ENCODE data around the gene CMIP. TPM values are rescaled to one million over a fixed set of nuclear protein-coding genes. Genes with fewer than 3 reads are reported as not detected.
A peak's percentile ranks its signal among the peaks of the same experiment; 100 is the strongest.

The CMIP gene
- total RNA-seq = 10 to 100 TPM; 14.5 to 24.6 (median 21.0) TPM

DNA sequence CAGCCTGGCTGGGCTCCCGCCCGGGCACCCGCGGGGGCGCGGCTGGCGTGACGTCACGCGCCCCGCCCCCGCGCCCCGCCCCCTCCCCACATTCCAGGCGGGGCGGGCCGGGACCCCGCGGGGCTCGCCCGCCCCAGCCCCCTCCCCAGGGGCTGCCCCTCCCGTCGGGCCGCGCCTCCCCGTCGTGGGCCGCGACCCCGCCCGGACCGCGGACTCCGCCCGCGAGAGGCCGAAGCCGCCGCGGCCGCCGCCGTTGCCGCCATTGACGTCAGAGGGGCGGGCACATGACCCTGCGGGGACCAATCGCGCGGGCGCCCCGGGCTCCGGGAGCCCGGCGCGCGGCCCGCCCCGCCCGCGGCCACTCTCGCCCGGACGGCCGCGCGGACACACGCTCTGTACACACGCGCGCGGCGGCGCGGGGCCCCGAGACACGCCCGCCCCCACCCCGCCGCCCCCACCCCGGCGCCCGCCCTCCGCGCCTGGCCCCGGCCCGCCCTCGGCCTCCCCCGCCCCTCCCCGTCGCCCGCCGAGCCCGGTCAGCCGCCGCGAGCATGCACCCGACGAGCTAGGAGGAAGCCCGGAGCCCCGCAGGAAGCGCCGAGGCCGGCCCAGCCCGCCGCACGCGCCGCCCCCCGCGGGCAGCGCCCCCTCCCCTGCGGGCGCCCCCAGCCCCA is at the start of gene CMIP:
TSS of gene CMIP (plus strand) at position 361 of the 674 bp plus-strand sequence.
- peaks cover 17 to 65% (median 46%) of the 10 kb centered on the region in 4 donors for H3K4me1 ChIP-seq
- WGBS = 0% methylated on average over 3 of the region's 114 CpGs
- intact Hi-C loops (cut with DNase I) = no loop called here
- peak within 1 kb of the TSS; percentile 73 to 88 (median 86) for H3K4me3 ChIP-seq
- TF ChIP-seq EP300 (IDR thresholded peaks at IDR 0.05) = no peak
- TF ChIP-seq, protein P1, sequence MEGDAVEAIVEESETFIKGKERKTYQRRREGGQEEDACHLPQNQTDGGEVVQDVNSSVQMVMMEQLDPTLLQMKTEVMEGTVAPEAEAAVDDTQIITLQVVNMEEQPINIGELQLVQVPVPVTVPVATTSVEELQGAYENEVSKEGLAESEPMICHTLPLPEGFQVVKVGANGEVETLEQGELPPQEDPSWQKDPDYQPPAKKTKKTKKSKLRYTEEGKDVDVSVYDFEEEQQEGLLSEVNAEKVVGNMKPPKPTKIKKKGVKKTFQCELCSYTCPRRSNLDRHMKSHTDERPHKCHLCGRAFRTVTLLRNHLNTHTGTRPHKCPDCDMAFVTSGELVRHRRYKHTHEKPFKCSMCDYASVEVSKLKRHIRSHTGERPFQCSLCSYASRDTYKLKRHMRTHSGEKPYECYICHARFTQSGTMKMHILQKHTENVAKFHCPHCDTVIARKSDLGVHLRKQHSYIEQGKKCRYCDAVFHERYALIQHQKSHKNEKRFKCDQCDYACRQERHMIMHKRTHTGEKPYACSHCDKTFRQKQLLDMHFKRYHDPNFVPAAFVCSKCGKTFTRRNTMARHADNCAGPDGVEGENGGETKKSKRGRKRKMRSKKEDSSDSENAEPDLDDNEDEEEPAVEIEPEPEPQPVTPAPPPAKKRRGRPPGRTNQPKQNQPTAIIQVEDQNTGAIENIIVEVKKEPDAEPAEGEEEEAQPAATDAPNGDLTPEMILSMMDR (IDR thresholded peaks at IDR 0.05) = no peak
- no peak for TF ChIP-seq POLR2A (IDR thresholded peaks at IDR 0.05; ENCODE audit: low read depth)
- no peak for TF ChIP-seq POLR2AphosphoS5 (IDR thresholded peaks at IDR 0.05)
- DNase-seq (ENCODE audit: extremely low spot score) = no peak
- H3K9me3 ChIP-seq = no peaks in the 10 kb centered on the region
- H3K27ac ChIP-seq (replicated peaks in 1 of 4) = peak within 1 kb of the TSS; percentile 80 to 84 (median 83)
- H3K36me3 ChIP-seq = no peaks in the 10 kb centered on the region
- no peaks in the 10 kb centered on the region for H3K27me3 ChIP-seq

DNA sequence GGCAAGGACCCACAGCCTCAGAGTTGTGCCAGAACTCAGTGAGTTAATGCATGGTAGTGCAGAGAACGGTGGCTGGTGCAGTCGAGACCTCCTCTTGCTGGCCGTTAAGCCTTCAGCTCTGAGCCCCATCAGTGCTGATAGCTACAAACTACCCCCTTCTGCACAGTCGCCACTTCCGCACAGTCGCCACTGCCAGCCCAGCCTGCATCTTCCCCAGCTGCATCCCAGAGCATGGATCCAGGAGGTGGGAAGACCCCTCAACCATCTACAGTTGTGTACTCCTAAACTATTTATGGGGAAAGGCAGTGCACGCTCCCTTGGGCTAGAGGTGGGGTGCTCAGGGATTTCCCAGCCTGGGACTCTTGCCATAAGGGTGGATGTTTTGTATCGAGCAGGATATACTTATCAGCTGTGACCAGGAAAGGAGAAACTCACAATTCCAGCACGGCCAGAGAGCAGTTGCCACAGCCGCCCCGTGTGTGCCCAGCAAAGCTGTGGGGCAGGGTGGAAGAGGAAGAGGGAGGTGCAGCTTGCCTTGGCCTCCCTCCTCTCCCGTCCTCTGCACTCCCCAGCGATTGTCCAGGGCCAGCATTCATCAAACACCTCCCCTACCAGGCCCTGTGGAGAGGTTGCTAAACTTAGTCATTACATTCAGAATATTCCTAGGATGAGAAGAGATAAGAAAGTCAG is 49.5 kb upstream of the CMIP start:
- H3K4me3 ChIP-seq = no peak overlapping the region
- H3K36me3 ChIP-seq = peaks cover 0 to 18% (median 15%) of the 10 kb centered on the region in 4 donors
- H3K4me1 ChIP-seq = peaks cover 0 to 15% (median 4%) of the 10 kb centered on the region in 4 donors
- H3K27ac ChIP-seq (replicated peaks in 1 of 4) = peak overlapping the region in 2 of 4 donors; percentile 4 to 23
- DNase-seq (ENCODE audit: extremely low spot score) = no peak
- TF ChIP-seq POLR2A (IDR thresholded peaks at IDR 0.05; ENCODE audit: low read depth) (no peak), EP300 (IDR thresholded peaks at IDR 0.05) (no peak), POLR2AphosphoS5 (IDR thresholded peaks at IDR 0.05) (no peak)
- TF ChIP-seq, protein P1 (IDR thresholded peaks at IDR 0.05) = no peak
- H3K27me3 ChIP-seq = no peaks in the 10 kb centered on the region
- peaks cover 0 to 7% (median 0%) of the 10 kb centered on the region in 4 donors for H3K9me3 ChIP-seq
- WGBS = 56% methylated on average over 13 of the region's 13 CpGs
- intact Hi-C loops (cut with DNase I) = no loop called here

DNA sequence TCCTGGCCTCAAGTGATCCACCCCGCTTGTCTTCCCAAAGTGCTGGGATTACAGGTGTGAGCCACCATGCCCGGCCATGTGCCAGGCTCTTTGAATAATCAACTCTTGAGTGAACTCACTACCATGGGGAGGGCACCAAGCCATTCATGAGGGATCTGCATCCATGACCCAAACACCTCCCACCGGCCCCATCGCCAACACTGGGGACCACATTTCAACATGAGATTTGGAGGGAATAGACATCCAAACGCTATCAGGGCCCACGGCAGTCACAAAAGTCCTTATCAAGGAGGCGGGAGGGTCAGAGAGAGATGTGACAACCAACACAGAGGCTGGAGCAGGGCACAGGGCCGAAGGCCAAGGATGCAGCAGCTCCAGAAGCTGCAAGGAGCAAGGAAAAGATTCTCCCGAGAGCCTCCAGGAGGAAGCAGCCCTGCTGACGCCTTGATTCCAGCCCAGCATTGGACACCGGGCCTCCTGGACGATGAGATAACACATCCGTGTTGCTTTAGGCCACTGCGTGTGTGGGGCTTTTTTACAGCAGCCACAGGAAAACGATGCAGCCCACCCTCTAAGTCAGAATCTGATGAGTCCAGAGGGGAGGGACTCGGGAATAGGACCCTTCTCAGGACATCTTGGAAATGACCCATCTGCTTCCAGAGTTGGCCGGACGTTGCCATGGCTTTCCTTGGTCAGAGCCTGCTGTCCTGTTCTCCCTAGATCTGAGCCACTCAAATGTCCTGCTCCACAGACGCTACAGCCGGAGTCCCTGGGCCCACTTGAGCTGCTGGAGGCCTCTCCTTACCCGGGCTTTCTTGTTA is 47.3 kb upstream of the CMIP start:
- intact Hi-C loops (cut with DNase I) = no loop called here
- H3K9me3 ChIP-seq = peaks cover 0 to 8% (median 0%) of the 10 kb centered on the region in 4 donors
- no peak overlapping the region for H3K4me3 ChIP-seq
- H3K27me3 ChIP-seq = peaks cover 0 to 4% (median 0%) of the 10 kb centered on the region in 4 donors
- peaks cover 6 to 15% (median 9%) of the 10 kb centered on the region in 4 donors for H3K4me1 ChIP-seq
- TF ChIP-seq EP300 (IDR thresholded peaks at IDR 0.05) (no peak), POLR2A (IDR thresholded peaks at IDR 0.05; ENCODE audit: low read depth) (no peak), POLR2AphosphoS5 (IDR thresholded peaks at IDR 0.05) (no peak)
- TF ChIP-seq, protein P1 (IDR thresholded peaks at IDR 0.05) = no peak
- 94% methylated on average over 21 of the region's 21 CpGs for WGBS
- DNase-seq (ENCODE audit: extremely low spot score) = no peak
- no peak overlapping the region for H3K27ac ChIP-seq (replicated peaks in 1 of 4)
- H3K36me3 ChIP-seq = peaks cover 0 to under 1% (median under 1%) of the 10 kb centered on the region in 4 donors

- H3K36me3 ChIP-seq = no peaks in the 10 kb centered on the region
- WGBS = 88% methylated on average over 14 of the region's 14 CpGs
- peaks cover 0 to 8% (median 0%) of the 10 kb centered on the region in 4 donors for H3K9me3 ChIP-seq
- peaks cover 0 to 5% (median 0%) of the 10 kb centered on the region in 4 donors for H3K27me3 ChIP-seq
- no peak overlapping the region for H3K27ac ChIP-seq (replicated peaks in 1 of 4)
- H3K4me1 ChIP-seq = peaks cover 6 to 15% (median 9%) of the 10 kb centered on the region in 4 donors
- DNase-seq (ENCODE audit: extremely low spot score) = no peak
- TF ChIP-seq, protein P1 (IDR thresholded peaks at IDR 0.05) = no peak
- no peak for TF ChIP-seq POLR2AphosphoS5 (IDR thresholded peaks at IDR 0.05)
- no peak for TF ChIP-seq POLR2A (IDR thresholded peaks at IDR 0.05; ENCODE audit: low read depth)
- no peak for TF ChIP-seq EP300 (IDR thresholded peaks at IDR 0.05)
- intact Hi-C loops (cut with DNase I) = no loop called here
- H3K4me3 ChIP-seq = no peak overlapping the region
These were observed 46.6 kb upstream of the CMIP start for GRCh38 chr16:81397879-81398520.

All from esophagus muscularis mucosa (tissue), 4 donors.